Trophoblast cell (in vitro differentiated cells and primary cell): ENCODE data around the gene ST3GAL4.
A peak's percentile ranks its signal among the peaks of the same experiment; 100 is the strongest.
"Not testable (repeated sequence)": the region's sequence is repeated elsewhere in the genome, so short reads cannot be mapped to it uniquely, and the experiment has no call there.

Experiments used
- DNase-seq, 2 donors: peaks; one replicate each; pipeline ENCODE4 v3.0.0-alpha.2; 2016
- H2AFZ ChIP-seq: 2 replicates; pipeline ENCODE4 v1.6.1; 2013; ENCODE audit warnings: low read length, moderate library complexity, mild to moderate bottlenecking; ENCODE audit not compliant: insufficient read depth, poor library complexity
- H2AK5ac ChIP-seq: 2 replicates; pipeline ENCODE4 v1.6.1; 2013; ENCODE audit warnings: mild to moderate bottlenecking, low read length
- H2BK120ac ChIP-seq: 2 replicates; pipeline ENCODE4 v1.6.1; 2013; ENCODE audit warnings: low read length, mild to moderate bottlenecking, moderate library complexity; ENCODE audit not compliant: insufficient read depth, poor library complexity
- H2BK12ac ChIP-seq: 2 replicates; pipeline ENCODE4 v1.6.1; 2013; ENCODE audit warnings: mild to moderate bottlenecking, low read length, moderate library complexity
- H2BK5ac ChIP-seq: 2 replicates; pipeline ENCODE4 v1.6.1; 2013; ENCODE audit warnings: low read length, low read depth, moderate library complexity, mild to moderate bottlenecking; ENCODE audit not compliant: poor library complexity
- H3K14ac ChIP-seq: 2 replicates; pipeline ENCODE4 v1.6.1; 2013; ENCODE audit warnings: mild to moderate bottlenecking, low read length
- H3K18ac ChIP-seq: 2 replicates; pipeline ENCODE4 v1.6.1; 2013; ENCODE audit warnings: mild to moderate bottlenecking, low read length
- H3K23ac ChIP-seq: 2 replicates; pipeline ENCODE4 v1.6.1; 2013; ENCODE audit warnings: low read length
- H3K27ac ChIP-seq: 2 replicates; pipeline ENCODE4 v1.5.1; 2013; ENCODE audit warnings: low read depth, mild to moderate bottlenecking, inconsistent platforms, low read length, moderate library complexity
- H3K27me3 ChIP-seq: 2 replicates; pipeline ENCODE4 v1.6.1; 2013; ENCODE audit warnings: inconsistent platforms, mild to moderate bottlenecking, low read length, moderate library complexity; ENCODE audit not compliant: insufficient read depth
- H3K36me3 ChIP-seq, 2 experiments: 1 replicate in 1 of 2; 2 replicates in 1 of 2; pipeline ENCODE4 v1.6.1; 2013; ENCODE audit warnings: low read length in 2 of 2, mild to moderate bottlenecking in 2 of 2, moderate library complexity in 1 of 2; ENCODE audit not compliant: insufficient read depth in 2 of 2, control insufficient read depth in 1 of 2
- H3K4ac ChIP-seq: 2 replicates; pipeline ENCODE4 v1.6.1; 2013; ENCODE audit warnings: low read depth, mild to moderate bottlenecking, low read length, moderate library complexity
- H3K4me1 ChIP-seq, 2 experiments: 1 replicate in 1 of 2; 2 replicates in 1 of 2; pipeline ENCODE4 v1.6.1; 2013; ENCODE audit warnings: low read length in 2 of 2, mild to moderate bottlenecking in 2 of 2, moderate library complexity in 1 of 2; ENCODE audit not compliant: insufficient read depth in 2 of 2, control insufficient read depth in 1 of 2
- H3K4me2 ChIP-seq: 2 replicates; pipeline ENCODE4 v1.6.1; 2013; ENCODE audit warnings: inconsistent platforms, mild to moderate bottlenecking, low read length, moderate library complexity
- H3K4me3 ChIP-seq: 2 replicates; pipeline ENCODE4 v1.5.1; 2013; ENCODE audit warnings: mild to moderate bottlenecking, low read depth, low read length, inconsistent platforms
- H3K79me1 ChIP-seq: one replicate; pipeline ENCODE4 v1.6.1; 2013; ENCODE audit warnings: low read length
- H3K79me2 ChIP-seq: 2 replicates; pipeline ENCODE4 v1.6.1; 2013; ENCODE audit warnings: low read length, mild to moderate bottlenecking; ENCODE audit not compliant: control insufficient read depth, insufficient read depth, poor library complexity
- H3K9ac ChIP-seq: 2 replicates; pipeline ENCODE4 v1.6.1; 2013; ENCODE audit warnings: mild to moderate bottlenecking, low read length
- H3K9me3 ChIP-seq: 2 replicates; pipeline ENCODE4 v1.6.1; 2013; ENCODE audit warnings: low read depth, mild to moderate bottlenecking, control low read depth, inconsistent platforms, low read length; ENCODE audit not compliant: insufficient read depth
- H4K12ac ChIP-seq: 2 replicates; pipeline ENCODE4 v1.6.1; 2013; ENCODE audit warnings: low read depth, mild to moderate bottlenecking, low read length, moderate library complexity
- H4K8ac ChIP-seq: 2 replicates; pipeline ENCODE4 v1.6.1; 2013; ENCODE audit warnings: low read depth, mild to moderate bottlenecking, low read length, moderate library complexity
- H4K91ac ChIP-seq: one replicate; pipeline ENCODE4 v1.6.1; 2013; ENCODE audit warnings: low read depth, mild to moderate bottlenecking, low read length, moderate library complexity
- WGBS: extraction: QIAGEN DNeasy Blood & Tissue Kit; methylation state at CpG from one replicate; pipeline ENCODE4 v1.1.7; 2013; ENCODE audit warnings: missing lambda C conversion rate; ENCODE audit not compliant: insufficient read length, insufficient coverage; ENCODE audit errors: extremely low coverage; 5-methylcytosine and 5-hydroxymethylcytosine counted together

Gene ST3GAL4

GRCh38 chr11:126308771-126309170 is 46.7 kb upstream of the ST3GAL4 start:
- not testable (repeated sequence) for H2BK12ac ChIP-seq, H4K12ac ChIP-seq, H3K4me1 ChIP-seq, H2AK5ac ChIP-seq, H4K8ac ChIP-seq, H4K91ac ChIP-seq, H3K4ac ChIP-seq, H3K36me3 ChIP-seq, H3K9ac ChIP-seq, H3K79me2 ChIP-seq, H3K27ac ChIP-seq, H3K4me3 ChIP-seq, H2AFZ ChIP-seq, H3K14ac ChIP-seq, H3K9me3 ChIP-seq, H3K18ac ChIP-seq, H3K27me3 ChIP-seq, H3K79me1 ChIP-seq, H2BK5ac ChIP-seq, H3K4me2 ChIP-seq, H2BK120ac ChIP-seq, DNase-seq, H3K23ac ChIP-seq
- WGBS: no CpG with 5 or more reads among the region's 4 CpGs

- Histone ChIP-seq H3K4me3 (no peak overlapping the region), H4K91ac (no peak overlapping the region), H3K27me3 (no peaks in the 10 kb centered on the region), H4K8ac (no peak overlapping the region), H3K4me1 (no peaks in the 10 kb centered on the region), H3K79me1 (no peaks in the 10 kb centered on the region), H2BK120ac (no peak overlapping the region), H2BK5ac (no peak overlapping the region), H3K23ac (no peak overlapping the region), H3K79me2 (no peaks in the 10 kb centered on the region), H3K9ac (no peak overlapping the region), H2AFZ (no peak overlapping the region), H2AK5ac (no peak overlapping the region), H3K18ac (no peak overlapping the region), H3K14ac (no peak overlapping the region), H3K4ac (no peak overlapping the region), H2BK12ac (no peak overlapping the region), H3K27ac (no peak overlapping the region), H3K4me2 (no peak overlapping the region), H3K9me3 (no peaks in the 10 kb centered on the region), H3K36me3 (no peaks in the 10 kb centered on the region), H4K12ac (no peak overlapping the region)
- WGBS: no CpG with 5 or more reads among the region's 12 CpGs
- peak; percentile 65 to 86 for DNase-seq
These were observed 45.1 kb upstream of the ST3GAL4 start for GRCh38 chr11:126310200-126310991.

- Histone ChIP-seq H3K4me1 (no peaks in the 10 kb centered on the region), H2AFZ (no peak overlapping the region), H3K9me3 (no peaks in the 10 kb centered on the region), H3K23ac (no peak overlapping the region), H2BK5ac (no peak overlapping the region), H4K12ac (no peak overlapping the region), H2BK120ac (no peak overlapping the region), H3K18ac (no peak overlapping the region), H3K14ac (no peak overlapping the region), H3K27me3 (no peaks in the 10 kb centered on the region), H2BK12ac (no peak overlapping the region), H3K79me1 (no peaks in the 10 kb centered on the region), H2AK5ac (no peak overlapping the region), H4K91ac (no peak overlapping the region), H3K4ac (no peak overlapping the region), H3K27ac (no peak overlapping the region), H3K4me2 (no peak overlapping the region), H3K79me2 (no peaks in the 10 kb centered on the region), H4K8ac (no peak overlapping the region), H3K9ac (no peak overlapping the region), H3K4me3 (no peak overlapping the region), H3K36me3 (no peaks in the 10 kb centered on the region)
- no peak for DNase-seq
- no CpG with 5 or more reads among the region's 6 CpGs for WGBS
These were observed 44.5 kb upstream of the ST3GAL4 start for GRCh38 chr11:126310992-126311310.

- H3K27ac ChIP-seq: no peak overlapping the region
- H2BK5ac ChIP-seq: no peak overlapping the region
- H3K36me3 ChIP-seq: no peaks in the 10 kb centered on the region
- no peak overlapping the region for H3K4ac ChIP-seq
- H4K12ac ChIP-seq: no peak overlapping the region
- WGBS: no CpG with 5 or more reads among the region's 14 CpGs
- H3K27me3 ChIP-seq: no peaks in the 10 kb centered on the region
- H3K9ac ChIP-seq: no peak overlapping the region
- H2AK5ac ChIP-seq: no peak overlapping the region
- no peak overlapping the region for H4K8ac ChIP-seq
- H4K91ac ChIP-seq: no peak overlapping the region
- no peak overlapping the region for H3K4me2 ChIP-seq
- no peak overlapping the region for H2BK120ac ChIP-seq
- H2AFZ ChIP-seq: no peak overlapping the region
- H3K9me3 ChIP-seq: no peaks in the 10 kb centered on the region
- H3K79me1 ChIP-seq: no peaks in the 10 kb centered on the region
- H3K4me1 ChIP-seq: no peaks in the 10 kb centered on the region
- no peak overlapping the region for H3K18ac ChIP-seq
- H3K79me2 ChIP-seq: no peaks in the 10 kb centered on the region
- no peak overlapping the region for H3K14ac ChIP-seq
- DNase-seq: no peak
- no peak overlapping the region for H3K23ac ChIP-seq
- H2BK12ac ChIP-seq: no peak overlapping the region
- no peak overlapping the region for H3K4me3 ChIP-seq
These were observed 43.8 kb upstream of the ST3GAL4 start for GRCh38 chr11:126311401-126312291.
